PC-3 (cell line): ENCODE data around the gene DDC. TPM values are rescaled to one million over a fixed set of nuclear protein-coding genes. Genes with fewer than 3 reads are reported as not detected.

Source experiments
- ATAC-seq: fragments of 200-7000 bp; cut with Tn5 transposase; 2 replicates; pipeline ENCODE4 v1.9.1; 2020; ENCODE audit warnings: mild to moderate bottlenecking, moderate library complexity
- BruUV-seq: library from RNA; stranded (reverse); fragments of 400-500 nt; replicated peaks from 2 replicates; lab custom pipeline; 2021; lab: Mats Ljungman, UMichigan
- CTCF ChIA-PET: fragments of 300-600 bp; sonication (Branson Sonifier 250); formaldehyde crosslinking; loops from one replicate; lab custom pipeline; 2022; ENCODE audit warnings: antibody characterized with exemption; lab: Charles Lee
- POLR2A ChIA-PET: fragments of 300-600 bp; sonication (Branson Sonifier 250); formaldehyde crosslinking; loops from one replicate; lab custom pipeline; 2022; ENCODE audit warnings: antibody characterized with exemption; ENCODE audit not compliant: unreplicated experiment; lab: Charles Lee
- DNase-seq: peaks from one replicate; pipeline ENCODE4 v3.0.0-alpha.2; 2015
- H2AFZ ChIP-seq: fragments of 300-600 bp; sonication (generic); 2 replicates; pipeline ENCODE4 v1.6.0; 2016; ENCODE audit warnings: antibody characterized with exemption, low read length
- H3F3A ChIP-seq: fragments of 300-600 bp; sonication (generic); one replicate; pipeline ENCODE4 v1.6.0; 2017; ENCODE audit warnings: antibody characterized with exemption, low read length, control low read depth, mild to moderate bottlenecking; ENCODE audit not compliant: unreplicated experiment
- H3K27ac ChIP-seq: fragments of 300-600 bp; sonication (generic); 2 replicates; pipeline ENCODE4 v1.5.1; 2016; ENCODE audit warnings: mild to moderate bottlenecking, low read length
- H3K27me3 ChIP-seq: fragments of 300-600 bp; sonication (generic); 2 replicates; pipeline ENCODE4 v1.6.1; 2016; ENCODE audit warnings: low read length, mixed read lengths
- H3K36me3 ChIP-seq: fragments of 300-600 bp; sonication (generic); 2 replicates; pipeline ENCODE4 v1.6.1; 2016; ENCODE audit warnings: low read depth, mixed run types, low read length, mixed read lengths
- H3K4me1 ChIP-seq: fragments of 300-600 bp; sonication (generic); 2 replicates; pipeline ENCODE4 v1.5.1; 2016; ENCODE audit warnings: low read length; ENCODE audit not compliant: insufficient read depth
- H3K4me2 ChIP-seq: fragments of 300-600 bp; sonication (generic); 2 replicates; pipeline ENCODE4 v1.6.0; 2016; ENCODE audit warnings: low read length
- H3K4me3 ChIP-seq: fragments of 300-600 bp; sonication (generic); 2 replicates; pipeline ENCODE4 v1.5.1; 2016; ENCODE audit warnings: mild to moderate bottlenecking, low read length, mixed read lengths
- H3K79me2 ChIP-seq: fragments of 300-600 bp; sonication (generic); 2 replicates; pipeline ENCODE4 v1.6.1; 2017; ENCODE audit warnings: low read length, mixed read lengths
- H3K9ac ChIP-seq: fragments of 300-600 bp; sonication (generic); 2 replicates; pipeline ENCODE4 v1.6.0; 2016; ENCODE audit warnings: mild to moderate bottlenecking, low read length
- H3K9me2 ChIP-seq: fragments of 300-600 bp; sonication (generic); replicated peaks from 2 replicates; pipeline ENCODE4 v1.6.1; 2016; ENCODE audit warnings: mixed run types, low read length, mixed read lengths
- H3K9me3 ChIP-seq: fragments of 300-600 bp; sonication (generic); 2 replicates; pipeline ENCODE4 v1.6.1; 2016; ENCODE audit warnings: low read length, mixed read lengths
- H4K20me1 ChIP-seq: fragments of 300-600 bp; sonication (generic); 2 replicates; pipeline ENCODE4 v1.6.1; 2016; ENCODE audit warnings: low read length, mixed read lengths
- EZH2 ChIP-seq: fragments of 300-600 bp; sonication (generic); IDR thresholded peaks from one replicate; pipeline ENCODE4 v1.6.1; 2017; ENCODE audit warnings: antibody characterized with exemption, mild to moderate bottlenecking, low read length; ENCODE audit not compliant: unreplicated experiment
- EZH2phosphoT487 ChIP-seq: fragments of 300-600 bp; sonication (generic); IDR thresholded peaks from 2 replicates; pipeline ENCODE4 v1.6.1; 2018; ENCODE audit warnings: mild to moderate bottlenecking, antibody characterized with exemption, low read length, borderline replicate concordance
- intact Hi-C: fragments of 100-400 bp; cut with micrococcal nuclease; formaldehyde crosslinking; loops from 2 replicates; pipeline ENCODE4 v1.9.0; 2023
- total RNA-seq: library from RNA; depleted of rRNA; stranded (reverse); fragments of >200 nt; gene quantifications from 2 replicates; pipeline ENCODE4 v1.2.3, GENCODE V29; 2014
- TF ChIP-seq, protein P1 (sequence below): fragments of 300-600 bp; sonication (generic); conservative IDR thresholded peaks from 2 replicates; pipeline ENCODE4 v1.5.1; 2017; ENCODE audit warnings: antibody characterized with exemption, low read depth, mild to moderate bottlenecking, low read length

DDC gene
- total RNA-seq, 1 experiment from 2014 or later = not detected

- Histone ChIP-seq H3F3A (no peaks in the 10 kb centered on the region), H3K27me3 (no peaks in the 10 kb centered on the region), H3K9me2 (no peaks in the 10 kb centered on the region), H3K36me3 (no peaks in the 10 kb centered on the region), H3K79me2 (no peaks in the 10 kb centered on the region), H3K4me1 (no peaks in the 10 kb centered on the region), H3K9ac (no peak overlapping the region), H3K9me3 (no peaks in the 10 kb centered on the region), H4K20me1 (no peaks in the 10 kb centered on the region), H3K4me2 (no peak overlapping the region), H3K27ac (no peak overlapping the region), H3K4me3 (no peak overlapping the region), H2AFZ (no peak overlapping the region)
- POLR2A ChIA-PET = no interaction called here
- TF ChIP-seq EZH2phosphoT487 = no peak
- TF ChIP-seq EZH2 = no peak
- TF ChIP-seq, protein P1, sequence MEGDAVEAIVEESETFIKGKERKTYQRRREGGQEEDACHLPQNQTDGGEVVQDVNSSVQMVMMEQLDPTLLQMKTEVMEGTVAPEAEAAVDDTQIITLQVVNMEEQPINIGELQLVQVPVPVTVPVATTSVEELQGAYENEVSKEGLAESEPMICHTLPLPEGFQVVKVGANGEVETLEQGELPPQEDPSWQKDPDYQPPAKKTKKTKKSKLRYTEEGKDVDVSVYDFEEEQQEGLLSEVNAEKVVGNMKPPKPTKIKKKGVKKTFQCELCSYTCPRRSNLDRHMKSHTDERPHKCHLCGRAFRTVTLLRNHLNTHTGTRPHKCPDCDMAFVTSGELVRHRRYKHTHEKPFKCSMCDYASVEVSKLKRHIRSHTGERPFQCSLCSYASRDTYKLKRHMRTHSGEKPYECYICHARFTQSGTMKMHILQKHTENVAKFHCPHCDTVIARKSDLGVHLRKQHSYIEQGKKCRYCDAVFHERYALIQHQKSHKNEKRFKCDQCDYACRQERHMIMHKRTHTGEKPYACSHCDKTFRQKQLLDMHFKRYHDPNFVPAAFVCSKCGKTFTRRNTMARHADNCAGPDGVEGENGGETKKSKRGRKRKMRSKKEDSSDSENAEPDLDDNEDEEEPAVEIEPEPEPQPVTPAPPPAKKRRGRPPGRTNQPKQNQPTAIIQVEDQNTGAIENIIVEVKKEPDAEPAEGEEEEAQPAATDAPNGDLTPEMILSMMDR = no peak
- no TSS peak for BruUV-seq
- intact Hi-C loops = no loop called here
- ATAC-seq = no peak
- DNase-seq = no peak
- CTCF ChIA-PET = no interaction called here
Observed at GRCh38 chr7:50592940-50593339, 27.7 kb upstream of the DDC start.

- Histone ChIP-seq H3K9me2 (no peaks in the 10 kb centered on the region), H3K27ac (no peak overlapping the region), H2AFZ (no peak overlapping the region), H3K27me3 (no peaks in the 10 kb centered on the region), H3F3A (no peaks in the 10 kb centered on the region), H3K9ac (no peak overlapping the region), H3K4me2 (no peak overlapping the region), H3K4me1 (no peaks in the 10 kb centered on the region), H3K4me3 (no peak overlapping the region), H4K20me1 (no peaks in the 10 kb centered on the region), H3K79me2 (no peaks in the 10 kb centered on the region), H3K9me3 (no peaks in the 10 kb centered on the region), H3K36me3 (no peaks in the 10 kb centered on the region)
- TF ChIP-seq, protein P1 = no peak
- no peak for TF ChIP-seq EZH2
- TF ChIP-seq EZH2phosphoT487 = no peak
- ChIA-PET CTCF (no interaction called here), POLR2A (no interaction called here)
- no TSS peak for BruUV-seq
- no peak for DNase-seq
- ATAC-seq = no peak
- intact Hi-C loops = no loop called here
Observed at GRCh38 chr7:50591480-50592438, 26.6 kb upstream of the DDC start.

GRCh38 chr7:50591098-50591479 is 25.9 kb upstream of the DDC start:
- TF ChIP-seq, protein P1 = no peak
- no peak for TF ChIP-seq EZH2phosphoT487
- TF ChIP-seq EZH2 = no peak
- intact Hi-C loops = no loop called here
- POLR2A ChIA-PET = no interaction called here
- H3K79me2 ChIP-seq = no peaks in the 10 kb centered on the region
- no TSS peak for BruUV-seq
- H3F3A ChIP-seq = no peaks in the 10 kb centered on the region
- H3K27ac ChIP-seq = no peak overlapping the region
- DNase-seq = no peak
- no peak overlapping the region for H3K4me2 ChIP-seq
- no peak overlapping the region for H3K9ac ChIP-seq
- H2AFZ ChIP-seq = no peak overlapping the region
- H3K9me2 ChIP-seq = no peaks in the 10 kb centered on the region
- ATAC-seq = no peak
- no peaks in the 10 kb centered on the region for H3K36me3 ChIP-seq
- no peak overlapping the region for H3K4me3 ChIP-seq
- H3K9me3 ChIP-seq = no peaks in the 10 kb centered on the region
- no peaks in the 10 kb centered on the region for H3K27me3 ChIP-seq
- H3K4me1 ChIP-seq = no peaks in the 10 kb centered on the region
- H4K20me1 ChIP-seq = no peaks in the 10 kb centered on the region
- CTCF ChIA-PET = no interaction called here
